Thymus (tissue), 11 donors: ENCODE measurements around the gene ECE2. TPM values are rescaled to one million over a fixed set of nuclear protein-coding genes. Genes with fewer than 3 reads are reported as not detected.

Source experiments
- DNase-seq, 9 donors: peaks; one replicate each; pipeline ENCODE4 v3.0.0-alpha.2; 2013; ENCODE audit warnings: low spot score in 9 of 9, low read depth in 6 of 9, missing footprints in 1 of 9
- H3K27ac ChIP-seq, 2 donors: one replicate each; pipeline ENCODE4 v1.5.1; 2013; ENCODE audit warnings: control low read depth in 1 of 2, low read depth in 1 of 2, low read length in 1 of 2, mild to moderate bottlenecking in 1 of 2, moderate library complexity in 1 of 2
- H3K27me3 ChIP-seq, 2 donors: one replicate each; pipeline ENCODE4 v1.5.1; 2013; ENCODE audit warnings: low read length in 1 of 2; ENCODE audit not compliant: control insufficient read depth in 2 of 2, insufficient read depth in 1 of 2
- H3K36me3 ChIP-seq, 2 donors: one replicate each; pipeline ENCODE4 v1.5.1; 2013; ENCODE audit warnings: low read length in 1 of 2, mild to moderate bottlenecking in 1 of 2, moderate library complexity in 1 of 2; ENCODE audit not compliant: control insufficient read depth in 2 of 2, insufficient read depth in 2 of 2
- H3K4me1 ChIP-seq, 2 donors: one replicate each; pipeline ENCODE4 v1.5.1; 2013; ENCODE audit warnings: low read length in 2 of 2; ENCODE audit not compliant: control insufficient read depth in 2 of 2, insufficient read depth in 2 of 2
- H3K4me3 ChIP-seq, 2 donors: one replicate each; pipeline ENCODE4 v1.5.1; 2013; ENCODE audit warnings: low read length in 2 of 2, control low read depth in 1 of 2, mild to moderate bottlenecking in 1 of 2
- H3K9me3 ChIP-seq, 2 donors: one replicate each; pipeline ENCODE4 v1.5.1; 2013; ENCODE audit warnings: low read length in 1 of 2, mild to moderate bottlenecking in 1 of 2; ENCODE audit not compliant: control insufficient read depth in 2 of 2, insufficient read depth in 1 of 2
- WGBS: extraction: QIAGEN DNeasy Blood & Tissue Kit; methylation state at CpG from one replicate; pipeline ENCODE4 v1.1.7; 2013; 5-methylcytosine and 5-hydroxymethylcytosine counted together
- polyA plus RNA-seq: library from polyadenylated mRNA; stranded (reverse); fragments of 200-250 nt; gene quantifications from one replicate; pipeline ENCODE4 v1.2.3, GENCODE V29; 2013
- total RNA-seq: library from RNA; stranded (reverse); fragments of 120-200 nt; gene quantifications from one replicate; pipeline ENCODE4 v1.2.4, GENCODE V29; 2013
- donor health status: healthy.

ECE2 gene
- total and polyA plus RNA-seq, 2 donors: not detected

GRCh38 chr3:184341925-184342324, 66.1 kb downstream of the ECE2 start:
- Histone ChIP-seq H3K27me3 (peaks cover 0 to 28% of the 10 kb centered on the region in 2 donors), H3K4me3 (no peak overlapping the region), H3K27ac (no peak overlapping the region), H3K36me3 (peaks cover 0 to 12% of the 10 kb centered on the region in 2 donors), H3K4me1 (peaks cover 1 to 15% of the 10 kb centered on the region in 2 donors), H3K9me3 (no peaks in the 10 kb centered on the region)
- 94% methylated on average over 7 of the region's 7 CpGs for WGBS
- DNase-seq: no peak

Other genes with a start within 250 kb of the ECE2 start
- not detected for gene HTR3D, start 244.3 kb upstream of the ECE2 start, total RNA-seq
- gene HTR3D, start 244.3 kb upstream of the ECE2 start, polyA plus RNA-seq: not detected
- gene HTR3C, start 223.0 kb upstream of the ECE2 start, total RNA-seq: not detected
- gene HTR3C, start 223.0 kb upstream of the ECE2 start, polyA plus RNA-seq: 0.11 TPM
- gene HTR3E, start 179.0 kb upstream of the ECE2 start, total RNA-seq: not detected
- gene HTR3E, start 179.0 kb upstream of the ECE2 start, polyA plus RNA-seq: 0.05 TPM
- 32.2 TPM for gene EIF2B5, start 140.7 kb upstream of the ECE2 start, total RNA-seq
- gene EIF2B5, start 140.7 kb upstream of the ECE2 start, polyA plus RNA-seq: 47.3 TPM
- gene DVL3, start 120.6 kb upstream of the ECE2 start, total RNA-seq: 12.0 TPM
- gene DVL3, start 120.6 kb upstream of the ECE2 start, polyA plus RNA-seq: 26.0 TPM
- gene AP2M1, start 101.2 kb upstream of the ECE2 start, total RNA-seq: 138 TPM
- 165 TPM for gene AP2M1, start 101.2 kb upstream of the ECE2 start, polyA plus RNA-seq
- gene ABCF3, start 89.8 kb upstream of the ECE2 start, total RNA-seq: 25.0 TPM
- gene ABCF3, start 89.8 kb upstream of the ECE2 start, polyA plus RNA-seq: 60.6 TPM
- 0.05 TPM for gene VWA5B2, start 46.4 kb upstream of the ECE2 start, total RNA-seq
- 0.23 TPM for gene VWA5B2, start 46.4 kb upstream of the ECE2 start, polyA plus RNA-seq
- gene ALG3, start 27.1 kb upstream of the ECE2 start, total RNA-seq: 12.6 TPM
- 16.6 TPM for gene ALG3, start 27.1 kb upstream of the ECE2 start, polyA plus RNA-seq
- gene EEF1AKMT4, start 26.4 kb upstream of the ECE2 start, total RNA-seq: 5.0 TPM
- 2.9 TPM for gene EEF1AKMT4, start 26.4 kb upstream of the ECE2 start, polyA plus RNA-seq
- not detected for gene CAMK2N2, start 14.5 kb upstream of the ECE2 start, total RNA-seq
- gene CAMK2N2, start 14.5 kb upstream of the ECE2 start, polyA plus RNA-seq: 0.14 TPM
- 136 TPM for gene PSMD2, start 23.2 kb downstream of the ECE2 start, total RNA-seq
- gene PSMD2, start 23.2 kb downstream of the ECE2 start, polyA plus RNA-seq: 76.1 TPM
- gene EIF4G1, start 38.6 kb downstream of the ECE2 start, total RNA-seq: 69.0 TPM
- 97.5 TPM for gene EIF4G1, start 38.6 kb downstream of the ECE2 start, polyA plus RNA-seq
- 3.4 TPM for gene FAM131A, start 61.6 kb downstream of the ECE2 start, total RNA-seq
- gene FAM131A, start 61.6 kb downstream of the ECE2 start, polyA plus RNA-seq: 11.7 TPM
- gene CLCN2, start 85.6 kb downstream of the ECE2 start, total RNA-seq: 0.85 TPM
- 7.0 TPM for gene CLCN2, start 85.6 kb downstream of the ECE2 start, polyA plus RNA-seq
- gene POLR2H, start 85.7 kb downstream of the ECE2 start, total RNA-seq: 76.0 TPM
- 117 TPM for gene POLR2H, start 85.7 kb downstream of the ECE2 start, polyA plus RNA-seq
- gene THPO, start 102.2 kb downstream of the ECE2 start, total RNA-seq: not detected
- 0.21 TPM for gene THPO, start 102.2 kb downstream of the ECE2 start, polyA plus RNA-seq
- gene CHRD, start 104.0 kb downstream of the ECE2 start, total RNA-seq: 0.24 TPM
- 2.5 TPM for gene CHRD, start 104.0 kb downstream of the ECE2 start, polyA plus RNA-seq